Activated effector memory CD4-positive, alpha-beta T cell treated with anti-CD3 and anti-CD28 coated beads, Interleukin-2, amount 50 U/mL, for 16 hours (primary cell): ENCODE measurements around the gene CACNG1.
"Not testable (repeated sequence)": the region's sequence is repeated elsewhere in the genome, so short reads cannot be mapped to it uniquely, and the experiment has no call there.

Experiments
- DNase-seq: peaks from one replicate; pipeline ENCODE4 v3.0.0-alpha.2; 2020

Gene CACNG1

DNA sequence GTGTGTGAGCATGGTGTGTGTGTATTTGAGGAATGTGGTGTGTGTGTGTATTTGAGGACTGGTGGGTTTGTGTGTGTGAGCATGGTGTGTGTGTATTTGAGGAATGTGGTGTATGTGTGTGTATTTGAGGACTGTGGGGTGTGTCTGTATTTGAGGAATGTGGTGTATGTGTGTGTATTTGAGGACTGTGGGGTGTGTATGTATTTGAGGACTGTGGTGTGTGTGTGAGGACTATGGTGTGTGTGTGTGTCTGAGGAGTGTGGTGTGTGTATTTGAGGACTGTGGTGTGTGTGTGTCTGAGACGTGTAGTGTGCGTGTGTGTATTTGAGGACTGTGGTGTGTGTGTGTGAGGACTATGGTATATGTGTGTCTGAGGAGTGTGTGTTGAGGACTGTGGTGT is 18.0 kb upstream of the CACNG1 start:
- DNase-seq = no peak

DNA sequence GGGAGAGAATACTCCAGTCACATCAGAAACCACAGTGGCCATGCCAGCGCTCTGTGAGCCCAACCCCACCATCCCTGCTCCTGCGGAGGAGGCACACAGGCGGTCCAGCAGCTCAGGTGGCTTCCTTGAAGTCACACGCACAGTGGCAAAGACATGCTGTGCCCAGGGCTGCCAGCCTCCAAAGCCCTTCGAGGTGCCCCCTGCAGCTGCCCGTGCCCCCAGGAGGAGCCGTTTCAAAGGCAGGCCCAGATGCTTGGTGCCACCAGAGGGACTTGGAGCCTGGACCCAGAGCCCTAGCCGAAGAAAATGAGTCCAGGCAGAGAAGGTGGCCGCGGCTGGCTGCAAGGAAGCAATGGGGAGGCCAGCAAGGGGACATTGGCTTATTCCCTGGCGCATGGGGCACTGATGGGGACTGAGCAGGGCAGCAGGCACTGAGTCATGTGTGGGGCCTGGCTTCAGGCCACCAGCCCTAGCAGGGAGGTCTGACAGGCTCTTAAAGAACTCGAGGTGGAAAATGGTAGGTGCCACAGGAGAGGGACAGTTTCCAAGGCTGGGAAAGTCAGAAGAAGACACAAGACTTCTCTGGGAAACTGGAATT is 17.2 kb upstream of the CACNG1 start:
- no peak for DNase-seq

DNA sequence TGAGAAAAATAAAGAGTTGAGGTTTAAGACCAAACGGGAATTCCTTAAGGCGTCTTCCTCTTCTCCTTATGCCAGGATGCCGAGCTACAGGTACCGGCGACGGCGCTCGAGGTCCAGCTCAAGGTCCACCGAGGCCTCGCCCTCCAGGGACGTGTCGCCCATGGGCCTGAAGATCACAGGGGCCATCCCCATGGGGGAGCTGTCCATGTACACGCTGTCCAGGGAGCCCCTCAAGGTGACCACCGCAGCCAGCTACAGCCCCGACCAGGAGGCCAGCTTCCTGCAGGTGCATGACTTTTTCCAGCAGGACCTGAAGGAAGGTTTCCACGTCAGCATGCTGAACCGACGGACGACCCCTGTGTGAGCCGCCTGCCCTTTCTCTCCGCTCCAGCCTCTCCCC is 13.7 kb upstream of the CACNG1 start:
- DNase-seq = no peak

DNA sequence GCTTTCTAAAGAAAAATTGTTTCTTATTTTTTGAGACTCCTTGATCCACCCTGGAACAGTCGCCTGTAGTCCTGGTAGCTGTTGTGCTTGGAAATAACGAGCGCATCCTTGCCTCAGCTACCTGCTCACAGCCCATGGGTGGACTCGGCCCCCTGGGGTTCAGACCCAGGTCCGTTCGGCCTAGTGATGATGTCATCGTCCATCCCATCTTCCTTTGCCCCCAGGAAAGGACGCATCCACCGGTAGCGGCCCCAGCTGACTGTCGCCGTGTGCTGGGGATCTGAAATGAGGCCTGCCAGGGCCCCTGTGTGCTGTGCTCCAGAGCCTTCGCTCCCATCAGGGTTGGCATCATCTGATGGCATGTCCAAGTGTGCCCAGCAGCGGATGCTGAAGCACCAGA is 12.0 kb upstream of the CACNG1 start:
- DNase-seq = no peak

DNA sequence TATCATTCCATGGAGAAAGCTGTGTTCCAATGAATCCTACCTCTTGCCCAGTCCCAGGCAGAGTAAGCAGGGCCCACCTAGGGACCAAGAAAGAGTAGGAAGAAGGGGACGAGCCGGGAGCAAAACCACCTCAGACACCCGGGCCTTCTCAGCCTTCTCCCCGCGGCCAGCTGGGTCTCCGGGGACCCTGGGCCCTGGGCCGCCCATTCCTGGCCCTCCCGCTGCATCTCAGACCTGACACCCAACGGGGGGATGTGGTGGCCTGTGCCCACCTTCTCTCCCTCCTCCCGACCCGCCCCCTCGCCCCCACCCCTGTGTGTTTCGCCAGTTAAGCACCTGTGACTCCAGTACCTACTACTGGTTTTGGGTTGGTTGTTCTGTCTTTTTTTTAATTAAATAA is 11.4 kb upstream of the CACNG1 start:
- no peak for DNase-seq

DNA sequence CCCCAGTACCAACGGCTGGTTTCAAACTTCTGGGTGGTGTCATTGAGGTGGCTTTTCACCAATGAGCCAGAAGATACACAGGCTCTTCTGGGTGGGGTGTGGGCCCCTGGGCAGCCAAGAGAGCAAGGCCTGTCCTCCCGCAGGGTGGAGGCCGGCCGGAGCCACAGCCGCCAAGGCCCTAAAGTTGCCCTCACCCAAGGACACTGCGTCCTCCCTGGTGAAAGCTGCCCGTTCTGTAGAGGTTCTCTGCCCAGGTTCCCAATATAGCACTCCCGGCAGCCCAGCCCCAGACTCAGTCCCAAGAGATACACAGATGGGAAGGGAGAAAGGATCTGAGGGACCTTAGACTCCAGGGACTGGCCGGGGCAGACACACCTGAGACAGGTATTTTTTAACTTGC is 10.7 kb upstream of the CACNG1 start:
- DNase-seq = no peak

DNA sequence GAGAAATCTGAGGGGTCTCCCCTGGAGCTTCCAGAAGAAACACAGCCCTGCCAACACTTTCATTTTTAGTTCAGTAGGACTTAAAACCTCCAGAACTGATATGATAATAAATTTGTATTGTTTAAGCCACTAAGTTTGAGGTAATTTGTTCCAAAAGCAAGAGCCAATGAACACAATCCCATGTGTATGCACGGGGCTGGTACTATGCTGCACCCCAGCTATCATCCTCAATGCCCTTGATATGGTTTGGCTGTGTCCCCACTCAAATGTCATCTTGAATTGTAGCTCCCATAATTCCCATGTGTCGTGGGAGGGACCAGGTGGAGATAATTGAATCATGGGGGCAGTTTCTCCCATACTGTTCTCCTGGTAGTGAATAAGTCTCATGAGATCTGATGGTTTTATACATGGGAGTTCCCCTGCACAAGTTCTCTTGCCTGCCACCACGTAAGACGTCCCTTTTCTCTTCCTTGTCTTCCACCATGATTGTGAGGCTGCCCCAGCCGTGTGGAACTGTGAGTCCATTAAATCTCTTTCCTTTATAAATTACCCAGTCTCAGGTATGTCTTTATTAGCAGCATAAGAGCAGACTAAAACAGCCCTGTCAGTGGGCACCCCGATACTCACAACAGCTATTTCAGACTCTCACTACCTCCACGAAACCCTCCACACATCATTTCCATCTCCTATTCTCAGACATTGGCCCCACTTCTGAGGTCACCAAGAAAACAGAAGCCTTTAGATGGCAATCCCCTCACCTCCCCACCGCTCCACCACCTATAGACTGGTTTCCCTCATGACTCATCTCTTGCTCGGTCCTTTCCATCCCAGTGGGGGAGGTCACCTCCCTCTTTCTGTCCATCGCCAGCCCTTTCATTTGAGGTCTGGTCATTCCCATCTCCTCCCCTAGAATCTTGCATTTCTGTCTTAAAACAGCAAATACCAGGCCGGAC is 8.9 kb upstream of the CACNG1 start:
- DNase-seq = no peak

DNA sequence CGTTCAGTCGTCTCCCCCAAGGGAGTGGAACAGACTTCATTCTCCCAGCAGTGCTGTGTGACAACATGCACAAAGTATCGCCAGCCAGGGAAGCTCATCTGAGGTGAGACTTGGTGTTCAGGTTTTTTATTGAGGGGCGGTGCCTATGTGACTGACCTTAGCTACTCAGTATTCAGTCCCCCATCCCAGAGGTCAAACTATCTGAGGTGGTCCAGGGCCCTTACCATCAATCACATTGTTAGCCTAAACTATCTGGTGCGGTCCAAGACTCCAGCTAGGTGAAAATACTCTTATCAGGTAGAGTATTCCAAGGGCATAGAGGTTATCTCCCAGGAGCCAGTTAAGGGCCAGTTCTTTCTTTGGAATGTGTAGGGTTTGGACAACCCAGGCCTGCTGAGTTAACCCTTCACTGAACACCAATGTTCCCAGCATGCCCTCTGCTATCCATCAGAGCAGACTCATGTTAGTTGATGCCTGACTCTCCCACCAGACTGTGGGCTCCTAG is 5.4 kb upstream of the CACNG1 start:
- DNase-seq = no peak

DNA sequence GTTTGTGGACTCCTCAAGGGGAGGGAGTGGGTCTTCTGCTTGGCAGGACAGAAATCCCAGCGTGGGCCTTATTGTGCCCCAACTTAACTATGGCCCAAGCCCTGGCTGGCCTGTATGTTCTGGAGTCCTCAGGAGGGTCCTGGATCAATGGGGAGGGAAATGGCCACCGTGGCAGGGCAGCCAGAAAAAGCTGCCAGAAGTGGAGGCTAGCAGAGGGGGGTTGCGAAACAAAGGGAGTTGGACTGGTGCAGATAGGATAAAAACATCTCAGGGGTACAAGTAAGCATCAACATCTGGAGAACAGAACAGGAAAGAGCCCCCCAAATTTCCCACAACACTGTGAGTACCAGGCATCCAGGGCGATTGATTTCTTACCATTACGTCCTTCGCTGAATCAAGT is 3.7 kb upstream of the CACNG1 start:
- DNase-seq = no peak

DNA sequence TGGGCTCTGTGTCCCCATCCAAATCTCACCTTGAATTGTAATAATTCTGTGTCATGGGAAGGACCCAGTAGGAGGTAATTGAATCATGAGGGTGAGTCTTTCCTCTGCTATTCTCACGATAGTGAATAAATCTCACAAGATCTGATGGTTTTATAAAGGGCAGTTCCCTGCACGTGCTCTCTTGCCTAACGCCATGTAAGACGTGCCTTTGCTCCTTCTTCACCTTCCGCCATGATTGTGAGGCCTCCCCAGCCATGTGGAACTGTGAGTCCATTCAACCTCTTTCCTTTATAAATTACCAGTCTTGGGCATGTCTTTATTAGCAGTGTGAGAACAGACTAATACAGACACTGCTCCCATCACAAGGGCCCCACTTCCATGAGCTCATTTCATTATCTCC is 3.2 kb upstream of the CACNG1 start:
- not testable (repeated sequence) for DNase-seq

DNA sequence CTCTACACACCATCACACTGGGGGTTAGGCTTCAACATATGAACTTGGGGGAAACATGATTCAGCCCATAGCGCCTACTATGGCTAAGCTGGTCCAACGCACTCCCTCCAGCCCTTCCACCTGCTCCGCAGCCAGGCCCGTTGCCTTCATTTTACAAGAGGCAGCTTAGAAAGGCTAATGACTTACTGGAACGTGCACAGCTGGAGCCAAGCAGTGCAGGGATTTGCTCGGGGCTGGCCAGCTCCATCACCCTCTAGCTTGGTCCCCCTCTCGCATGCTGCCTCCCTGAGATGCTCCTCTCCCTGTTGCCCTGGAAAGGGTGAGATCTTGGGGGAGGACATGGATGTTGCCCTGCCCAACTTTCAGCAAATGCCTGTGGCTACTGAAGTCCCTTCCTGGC is 2.8 kb upstream of the CACNG1 start:
- DNase-seq = no peak

DNA sequence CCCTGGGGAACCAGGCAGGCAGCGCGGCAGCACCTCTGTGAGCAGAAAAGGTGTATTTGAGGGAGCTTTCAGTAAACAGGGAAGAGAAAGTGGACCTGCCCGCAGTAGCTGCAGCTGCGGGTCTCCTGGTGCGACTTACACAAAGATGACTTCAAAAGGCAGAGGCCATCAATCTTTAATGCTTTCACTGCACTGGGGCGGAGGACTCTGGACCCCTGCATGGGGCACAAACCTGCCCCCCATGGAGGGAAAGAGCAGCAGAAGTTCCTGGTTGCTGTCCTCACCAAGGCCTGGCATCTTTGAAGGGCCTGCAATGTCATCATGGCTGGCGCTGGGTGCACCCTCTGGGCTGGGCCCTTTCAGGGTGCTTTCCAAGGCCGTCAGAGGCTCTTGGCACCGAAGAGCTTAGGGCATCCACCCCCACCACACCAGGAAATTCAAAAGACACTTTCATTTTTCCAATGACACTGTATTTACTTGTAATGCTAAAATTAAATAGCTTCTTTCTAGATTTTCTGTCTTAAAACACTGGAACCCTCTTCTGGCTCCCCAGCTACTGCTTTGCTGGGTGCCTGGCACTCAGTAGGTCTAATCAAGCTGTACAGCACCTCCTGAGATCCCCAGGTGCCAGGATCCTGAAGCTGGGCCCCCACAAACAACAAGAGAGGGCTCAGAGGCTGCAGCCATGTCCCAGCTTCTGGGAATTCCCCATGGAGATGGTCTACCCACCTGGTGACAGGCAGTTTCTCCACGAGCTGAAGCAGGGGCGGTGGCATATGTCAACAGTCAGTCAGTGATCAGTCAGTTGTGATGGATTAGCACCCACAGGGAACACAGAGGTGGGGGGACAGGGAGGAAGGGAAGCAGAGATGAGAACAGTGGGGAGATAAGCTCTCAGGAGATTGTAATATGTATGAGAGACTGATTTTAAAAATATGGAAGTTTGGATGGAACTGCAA is 2.1 kb upstream of the CACNG1 start:
- no peak for DNase-seq

DNA sequence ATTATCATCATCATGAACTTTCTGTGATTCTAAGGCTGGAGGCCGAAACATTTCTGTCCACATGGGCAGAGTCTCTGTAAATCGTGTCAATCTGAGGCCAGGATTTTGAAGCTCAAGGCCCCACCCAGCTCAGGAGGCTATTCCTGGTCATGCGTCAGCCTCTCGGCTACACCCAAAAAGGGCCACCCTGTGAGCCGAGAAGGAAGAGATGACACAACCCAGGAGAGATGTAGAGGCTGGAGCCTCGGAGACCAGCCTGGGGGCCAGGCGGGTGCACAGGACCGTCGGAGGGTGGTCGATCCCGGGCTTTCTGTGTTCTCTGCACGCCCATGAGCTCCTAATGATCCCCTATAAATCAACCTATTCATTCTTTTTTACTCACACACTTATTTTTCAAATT is 1.1 kb upstream of the CACNG1 start:
- DNase-seq = no peak

DNA sequence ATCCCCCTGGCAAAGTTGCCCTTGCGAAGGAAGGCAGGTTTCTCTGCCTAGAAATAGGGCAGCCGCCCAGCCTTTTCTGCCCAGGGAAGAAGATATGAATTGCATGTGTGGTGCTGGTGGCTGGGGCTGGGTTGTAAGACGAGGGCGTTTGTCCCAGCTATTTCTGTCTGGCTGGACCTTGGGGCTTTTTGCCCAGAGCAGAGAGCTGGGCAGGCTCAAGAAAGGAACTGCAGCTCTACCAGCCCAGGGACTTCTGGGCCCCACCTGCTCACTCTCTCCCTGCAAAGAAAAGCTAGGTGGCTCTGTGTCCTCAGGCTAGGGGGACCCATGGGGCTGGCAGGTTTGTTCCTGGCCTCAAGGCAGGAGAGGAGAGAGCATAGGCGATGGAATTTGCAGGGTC is 586 bp downstream of the CACNG1 start:
- DNase-seq = no peak

DNA sequence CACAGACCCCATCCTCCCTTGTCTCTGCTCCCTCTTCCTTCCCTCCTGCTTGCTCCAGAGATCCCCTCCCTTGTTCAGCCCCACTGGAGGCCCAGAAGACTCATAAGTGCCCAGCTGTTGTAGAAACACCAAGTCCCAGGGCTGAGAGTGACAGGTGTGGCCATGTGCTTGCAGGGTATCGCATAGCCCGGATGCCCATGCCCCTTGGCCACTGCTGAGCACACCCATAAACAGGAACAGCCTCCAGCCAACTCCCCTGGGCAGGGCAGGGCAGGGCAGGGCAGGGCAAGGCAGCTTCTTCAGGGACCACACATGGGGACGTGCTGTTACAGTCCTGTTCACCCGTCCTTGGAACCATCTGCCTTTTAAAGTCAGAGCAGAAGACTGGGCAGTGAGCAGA is 2.0 kb downstream of the CACNG1 start:
- no peak for DNase-seq

DNA sequence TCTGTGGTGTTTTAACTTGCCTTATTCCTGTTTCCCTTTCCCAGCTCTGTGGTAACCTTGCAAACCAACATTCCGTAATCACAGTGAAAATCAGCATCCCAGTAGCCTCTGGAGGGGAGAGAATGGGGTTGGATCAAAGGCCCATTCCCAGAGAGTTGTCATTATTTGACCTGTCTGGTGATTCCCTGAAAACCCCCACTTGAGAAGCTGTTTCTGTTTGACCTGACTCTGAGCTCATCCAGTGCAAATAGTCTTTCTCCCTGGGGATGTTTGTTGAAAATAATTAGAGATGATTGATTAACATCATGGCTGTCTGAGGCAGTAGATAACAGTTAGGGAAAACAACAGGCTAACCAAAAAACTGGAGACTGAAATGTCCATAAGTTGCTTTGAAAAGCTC is 3.0 kb downstream of the CACNG1 start:
- no peak for DNase-seq

DNA sequence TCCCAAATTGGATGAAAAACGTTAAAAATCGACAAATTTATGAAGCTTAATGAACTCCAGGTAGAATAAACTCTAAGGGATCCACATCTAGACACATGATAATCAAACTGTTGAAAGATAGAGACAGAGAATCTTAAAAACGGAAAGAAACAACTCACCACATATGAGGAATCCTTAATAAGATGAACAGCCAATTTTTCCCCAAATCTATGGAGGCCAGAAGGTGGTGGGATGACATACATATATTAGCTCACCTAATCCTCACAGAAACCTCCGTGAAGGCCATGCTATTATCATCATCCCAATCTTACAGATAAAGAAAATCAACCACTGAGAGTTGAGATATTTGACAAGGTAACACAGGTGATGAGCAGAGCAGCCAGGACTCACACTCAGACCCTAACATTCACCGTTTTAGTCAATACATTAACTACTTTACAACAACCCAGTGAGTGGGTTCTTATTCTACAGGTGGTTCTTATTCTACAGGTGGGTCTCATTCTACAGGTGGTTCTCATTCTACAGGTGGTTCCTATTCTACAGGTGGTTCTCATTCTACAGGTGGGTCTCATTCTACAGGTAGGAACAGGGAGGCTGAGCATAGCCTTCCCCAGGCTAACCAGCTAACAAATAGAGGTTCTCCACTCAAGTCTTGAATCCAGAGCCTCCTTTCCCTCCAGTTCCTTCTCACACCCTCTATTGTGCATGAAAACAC is 4.8 kb downstream of the CACNG1 start:
- no peak for DNase-seq

DNA sequence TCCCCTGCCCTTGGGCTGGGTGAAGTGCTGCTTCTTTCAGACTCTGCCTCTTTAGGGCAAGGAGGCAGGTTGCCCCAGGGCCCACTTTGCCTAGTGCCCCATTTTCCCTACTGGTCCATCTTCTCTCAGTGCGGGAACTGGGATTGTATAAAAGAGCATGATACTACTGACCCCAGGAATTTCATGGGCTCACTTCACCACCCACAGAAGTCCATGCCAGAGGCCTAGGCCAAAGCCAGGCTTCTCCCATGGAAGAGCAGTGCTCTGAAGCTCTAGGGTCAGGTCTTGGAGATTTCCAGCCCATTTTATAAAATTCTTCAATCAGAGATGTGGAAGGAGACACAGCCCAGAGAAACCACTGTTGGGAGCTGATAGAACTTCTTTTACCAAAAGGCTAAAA is 5.7 kb downstream of the CACNG1 start:
- DNase-seq = no peak

DNA sequence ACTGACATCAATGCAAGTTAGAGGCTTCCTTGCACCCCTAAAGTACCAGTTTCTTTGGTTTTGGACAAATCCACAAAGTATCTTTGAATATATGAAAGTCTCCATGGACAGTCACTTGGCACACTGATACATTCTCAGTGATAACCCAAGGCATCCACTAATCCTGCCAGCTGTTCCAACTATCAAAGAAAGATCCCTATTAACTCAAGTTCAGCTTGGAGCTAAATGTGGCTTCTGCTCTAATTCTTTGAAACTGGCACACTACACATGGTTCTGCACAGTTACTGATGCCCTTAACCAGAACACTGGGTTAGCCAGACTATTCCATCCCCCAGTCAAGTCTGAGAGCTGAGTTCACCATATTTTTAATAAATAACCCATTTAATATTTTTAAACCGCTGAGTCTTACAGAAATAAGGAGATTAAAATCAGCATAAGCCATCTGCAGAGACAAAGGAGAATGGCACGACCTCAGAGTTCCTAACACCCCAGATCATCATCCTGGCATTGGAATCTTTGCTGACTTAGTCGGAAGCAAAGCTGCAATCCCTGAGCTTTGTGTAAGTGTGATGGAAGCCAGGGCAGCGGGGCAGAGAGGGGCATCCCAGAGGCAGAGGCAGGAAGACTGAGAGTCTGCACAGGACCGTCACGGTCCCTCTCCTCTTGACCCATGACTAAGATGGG is 6.3 kb downstream of the CACNG1 start:
- no peak for DNase-seq

DNA sequence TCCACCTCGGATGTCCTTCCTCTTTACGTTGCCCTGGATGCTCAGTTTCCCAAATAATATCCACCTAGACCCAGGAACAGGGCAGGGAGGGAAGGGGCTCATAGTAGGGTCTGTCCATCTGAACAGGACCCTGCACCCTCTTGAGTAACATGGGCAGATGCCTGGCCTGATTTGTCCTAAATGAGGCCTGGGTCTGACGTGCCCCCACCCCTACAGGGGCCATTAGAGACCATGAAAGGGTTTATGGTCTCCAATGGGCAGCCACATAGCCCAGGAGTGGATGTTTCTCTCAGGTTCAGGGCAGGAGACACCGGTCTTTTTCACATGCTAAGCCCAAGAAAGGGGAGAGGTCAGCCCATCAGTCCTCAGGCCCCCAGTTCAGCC is 6.8 kb downstream of the CACNG1 start:
- no peak for DNase-seq

DNA sequence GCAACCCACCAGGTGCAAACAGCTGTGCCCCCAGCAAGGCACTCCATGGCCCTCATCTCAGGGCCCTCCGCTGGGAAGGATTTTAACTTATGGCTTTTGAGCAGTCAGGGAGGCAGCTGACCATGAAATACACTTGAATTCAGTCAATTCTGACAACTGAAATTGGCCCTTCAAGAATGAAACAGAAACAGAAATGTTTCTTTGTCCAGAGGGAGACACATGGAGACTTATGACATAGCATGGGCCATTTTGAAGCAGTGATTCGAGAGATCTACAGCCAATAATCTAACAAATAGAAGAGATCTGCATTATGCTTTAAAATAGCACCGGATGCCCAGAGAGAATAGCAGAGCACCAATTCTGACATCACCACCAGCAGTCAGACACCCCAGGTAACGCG is 7.5 kb downstream of the CACNG1 start:
- DNase-seq = no peak
